ENCODE data around the gene MMP24. TPM values are rescaled to one million over a fixed set of nuclear protein-coding genes. Genes with fewer than 3 reads are reported as not detected.

Gene MMP24
- total and polyA plus RNA-seq, 2 of the 13 experiments (the other 11 are each of a cell fraction or from before 2014, with no cell fraction given), result 0.29 to 0.35 TPM

DNA sequence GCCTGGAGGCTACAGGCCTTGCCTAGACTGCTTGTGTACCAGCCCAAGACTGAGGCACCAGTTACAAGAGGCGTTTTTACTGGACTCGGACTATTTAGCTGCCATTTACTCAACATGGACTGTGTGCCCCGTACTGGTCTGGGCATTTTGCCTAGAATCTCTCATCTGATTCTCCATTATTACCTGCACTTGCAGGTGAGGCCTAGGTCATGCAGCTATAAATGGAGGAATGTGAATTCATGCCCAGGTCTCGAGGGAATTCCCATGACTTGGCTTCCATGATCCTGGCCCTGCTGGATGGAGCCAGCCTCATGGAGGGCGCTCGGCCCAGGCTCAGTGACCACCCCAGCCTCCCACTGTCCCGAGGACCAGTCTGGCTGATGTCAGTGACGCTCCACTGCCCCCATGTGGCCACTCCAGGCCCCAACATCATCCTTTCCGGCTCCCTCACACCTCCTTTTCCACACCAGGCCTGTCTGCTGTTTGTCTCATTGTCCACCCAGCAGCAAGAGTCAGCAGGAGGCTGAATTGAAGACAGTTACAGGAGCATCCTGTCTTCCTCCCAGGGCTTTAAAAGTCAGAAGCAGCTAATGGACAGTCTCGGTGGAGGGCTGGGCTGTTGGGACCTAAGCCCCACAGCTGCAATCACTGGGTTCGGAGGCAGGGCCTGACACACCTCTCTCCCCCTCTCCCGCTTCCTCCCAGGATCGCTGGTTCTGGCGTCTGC is 42.7 kb downstream of the MMP24 start (continued):
- TF ChIP-seq SAFB2 (CRISPR knock-in tag; IDR thresholded peaks at IDR 0.05; ENCODE audit: borderline replicate concordance, low read depth), result no peak
- no peak for TF ChIP-seq TP53 (CRISPR knock-in tag; conservative IDR thresholded peaks at IDR 0.05)
- TF ChIP-seq ZNF83 (CRISPR knock-in tag; IDR thresholded peaks at IDR 0.05; ENCODE audit: borderline replicate concordance), result no peak
- 0 out of 2 replicates have a peak, but pooled peaks have one; percentile 28 for TF ChIP-seq PAX8 (CRISPR knock-in tag; IDR thresholded peaks at IDR 0.05; ENCODE audit: borderline replicate concordance)
- no peak for TF ChIP-seq ZNF841 (CRISPR knock-in tag; IDR thresholded peaks at IDR 0.05; ENCODE audit: borderline replicate concordance)
- TF ChIP-seq, protein P1, sequence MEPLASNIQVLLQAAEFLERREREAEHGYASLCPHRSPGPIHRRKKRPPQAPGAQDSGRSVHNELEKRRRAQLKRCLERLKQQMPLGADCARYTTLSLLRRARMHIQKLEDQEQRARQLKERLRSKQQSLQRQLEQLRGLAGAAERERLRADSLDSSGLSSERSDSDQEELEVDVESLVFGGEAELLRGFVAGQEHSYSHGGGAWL (CRISPR knock-in tag; IDR thresholded peaks at IDR 0.05), result no peak; the same call in 1 of the 2 replicates
- TF ChIP-seq ZNF768 (CRISPR knock-in tag; IDR thresholded peaks at IDR 0.05), result peak; percentile 60; the same call in 1 of the 2 replicates
- TF ChIP-seq STAG1 (CRISPR knock-in tag; IDR thresholded peaks at IDR 0.05), result peak; percentile 99
- TF ChIP-seq ZSCAN12 (CRISPR knock-in tag; IDR thresholded peaks at IDR 0.05), result no peak
- TF ChIP-seq SKI (IDR thresholded peaks at IDR 0.05; ENCODE audit: partially characterized antibody), result peak; percentile 41
- TF ChIP-seq ZNF703 (CRISPR knock-in tag; IDR thresholded peaks at IDR 0.05; ENCODE audit: borderline replicate concordance), result no peak
- TF ChIP-seq ZNF235 (CRISPR knock-in tag; IDR thresholded peaks at IDR 0.05; ENCODE audit: borderline replicate concordance), result peak; percentile 80; the same call in 1 of the 2 replicates
- TF ChIP-seq ZNF672 (CRISPR knock-in tag; IDR thresholded peaks at IDR 0.05), result no peak
- TF ChIP-seq NKX3-1 (CRISPR knock-in tag; IDR thresholded peaks at IDR 0.05), result no peak
- TF ChIP-seq SP2 (CRISPR knock-in tag; IDR thresholded peaks at IDR 0.05), result no peak
- TF ChIP-seq, protein P2, sequence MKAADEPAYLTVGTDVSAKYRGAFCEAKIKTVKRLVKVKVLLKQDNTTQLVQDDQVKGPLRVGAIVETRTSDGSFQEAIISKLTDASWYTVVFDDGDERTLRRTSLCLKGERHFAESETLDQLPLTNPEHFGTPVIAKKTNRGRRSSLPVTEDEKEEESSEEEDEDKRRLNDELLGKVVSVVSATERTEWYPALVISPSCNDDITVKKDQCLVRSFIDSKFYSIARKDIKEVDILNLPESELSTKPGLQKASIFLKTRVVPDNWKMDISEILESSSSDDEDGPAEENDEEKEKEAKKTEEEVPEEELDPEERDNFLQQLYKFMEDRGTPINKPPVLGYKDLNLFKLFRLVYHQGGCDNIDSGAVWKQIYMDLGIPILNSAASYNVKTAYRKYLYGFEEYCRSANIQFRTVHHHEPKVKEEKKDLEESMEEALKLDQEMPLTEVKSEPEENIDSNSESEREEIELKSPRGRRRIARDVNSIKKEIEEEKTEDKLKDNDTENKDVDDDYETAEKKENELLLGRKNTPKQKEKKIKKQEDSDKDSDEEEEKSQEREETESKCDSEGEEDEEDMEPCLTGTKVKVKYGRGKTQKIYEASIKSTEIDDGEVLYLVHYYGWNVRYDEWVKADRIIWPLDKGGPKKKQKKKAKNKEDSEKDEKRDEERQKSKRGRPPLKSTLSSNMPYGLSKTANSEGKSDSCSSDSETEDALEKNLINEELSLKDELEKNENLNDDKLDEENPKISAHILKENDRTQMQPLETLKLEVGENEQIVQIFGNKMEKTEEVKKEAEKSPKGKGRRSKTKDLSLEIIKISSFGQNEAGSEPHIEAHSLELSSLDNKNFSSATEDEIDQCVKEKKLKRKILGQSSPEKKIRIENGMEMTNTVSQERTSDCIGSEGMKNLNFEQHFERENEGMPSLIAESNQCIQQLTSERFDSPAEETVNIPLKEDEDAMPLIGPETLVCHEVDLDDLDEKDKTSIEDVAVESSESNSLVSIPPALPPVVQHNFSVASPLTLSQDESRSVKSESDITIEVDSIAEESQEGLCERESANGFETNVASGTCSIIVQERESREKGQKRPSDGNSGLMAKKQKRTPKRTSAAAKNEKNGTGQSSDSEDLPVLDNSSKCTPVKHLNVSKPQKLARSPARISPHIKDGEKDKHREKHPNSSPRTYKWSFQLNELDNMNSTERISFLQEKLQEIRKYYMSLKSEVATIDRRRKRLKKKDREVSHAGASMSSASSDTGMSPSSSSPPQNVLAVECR (CRISPR knock-in tag; IDR thresholded peaks at IDR 0.05; ENCODE audit: borderline replicate concordance), result peak; percentile 58; the same call in 1 of the 2 replicates
- no peak; the same call in 1 of the 2 replicates for TF ChIP-seq HES4 (CRISPR knock-in tag; IDR thresholded peaks at IDR 0.05; ENCODE audit: borderline replicate concordance)
- no peak for TF ChIP-seq HOXA5 (CRISPR knock-in tag; IDR thresholded peaks at IDR 0.05)
- TF ChIP-seq ZNF282 (IDR thresholded peaks at IDR 0.05; ENCODE audit: partially characterized antibody), result no peak
- TF ChIP-seq SNAI1 (CRISPR knock-in tag; IDR thresholded peaks at IDR 0.05; ENCODE audit: borderline replicate concordance), result no peak
- TF ChIP-seq, protein P3, sequence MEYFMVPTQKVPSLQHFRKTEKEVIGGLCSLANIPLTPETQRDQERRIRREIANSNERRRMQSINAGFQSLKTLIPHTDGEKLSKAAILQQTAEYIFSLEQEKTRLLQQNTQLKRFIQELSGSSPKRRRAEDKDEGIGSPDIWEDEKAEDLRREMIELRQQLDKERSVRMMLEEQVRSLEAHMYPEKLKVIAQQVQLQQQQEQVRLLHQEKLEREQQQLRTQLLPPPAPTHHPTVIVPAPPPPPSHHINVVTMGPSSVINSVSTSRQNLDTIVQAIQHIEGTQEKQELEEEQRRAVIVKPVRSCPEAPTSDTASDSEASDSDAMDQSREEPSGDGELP (IDR thresholded peaks at IDR 0.05; ENCODE audit: borderline replicate concordance, low read depth), result peak; percentile 28; the same call in 1 of the 2 replicates
- peak; percentile 82 for TF ChIP-seq MYC (CRISPR knock-in tag; IDR thresholded peaks at IDR 0.05; ENCODE audit: borderline replicate concordance)
- TF ChIP-seq GATAD2A (CRISPR knock-in tag; IDR thresholded peaks at IDR 0.05), result peak; percentile 53
- no peak for TF ChIP-seq HCFC1 (IDR thresholded peaks at IDR 0.05; ENCODE audit: low read depth, low read length)
- TF ChIP-seq NONO (IDR thresholded peaks at IDR 0.05), result no peak
- TF ChIP-seq NONO (CRISPR knock-in tag; conservative IDR thresholded peaks at IDR 0.05), result peak; percentile 64; the same call in 1 of the 2 replicates

Data from HepG2 (cell line).